ENCODE results near the gene ELMOD3. TPM values are rescaled to one million over a fixed set of nuclear protein-coding genes. Genes with fewer than 3 reads are reported as not detected.

ELMOD3 gene
- total RNA-seq, 1 donor from 2014 or later = 21.5 TPM

DNA sequence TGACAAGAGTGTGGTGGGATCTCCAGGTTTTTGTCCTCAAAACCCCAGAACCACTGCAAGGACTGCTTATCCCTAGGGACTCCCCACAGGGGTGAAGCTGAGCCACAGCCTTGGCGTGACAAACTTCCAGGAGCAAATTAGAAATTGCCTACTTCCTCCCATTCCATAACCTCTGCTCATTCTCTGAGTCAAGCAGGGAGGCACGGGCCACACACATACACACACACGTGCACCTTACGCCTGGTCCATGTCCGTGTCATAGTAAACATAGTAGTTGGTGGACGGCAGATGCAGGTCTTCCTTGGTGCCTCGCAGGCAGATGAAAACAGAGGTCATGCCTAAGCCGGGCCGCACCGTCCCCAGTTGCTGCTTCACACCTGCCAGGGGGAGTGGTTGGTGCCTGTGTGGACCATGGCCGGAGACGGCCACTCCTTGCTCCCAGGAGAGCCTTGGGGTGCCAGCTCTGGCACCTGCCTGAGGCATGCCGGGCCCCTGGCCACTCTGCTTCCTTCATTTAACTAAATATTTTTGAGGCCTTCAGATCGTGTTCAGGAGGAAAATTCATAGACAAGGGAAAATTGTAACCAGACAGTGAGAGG lies 10.1 kb upstream of the ELMOD3 start:
- Histone ChIP-seq H3F3A (ENCODE audit: low read depth) (no peaks in the 10 kb centered on the region), H2AFZ (replicated peaks) (no peak overlapping the region), H3K9me3 (ENCODE audit: low read depth) (no peaks in the 10 kb centered on the region), H3K4me1 (no peaks in the 10 kb centered on the region), H3K36me3 (no peaks in the 10 kb centered on the region), H3K4me2 (no peak overlapping the region), H4K20me1 (ENCODE audit: low read depth) (no peaks in the 10 kb centered on the region), H3K9ac (no peak overlapping the region), H3K27me3 (no peaks in the 10 kb centered on the region), H3K4me3 (no peak overlapping the region), H3K79me2 (ENCODE audit: low read depth) (no peaks in the 10 kb centered on the region), H3K27ac (no peak overlapping the region)
- H3K27me3 Mint-ChIP-seq (ENCODE audit: insufficient read depth, low read depth) = no peaks in the 10 kb centered on the region
- peaks cover 9% of the 10 kb centered on the region for H3K36me3 Mint-ChIP-seq
- peak overlapping the region; percentile 29 for H3K27ac Mint-ChIP-seq
- TF ChIP-seq, protein P1, sequence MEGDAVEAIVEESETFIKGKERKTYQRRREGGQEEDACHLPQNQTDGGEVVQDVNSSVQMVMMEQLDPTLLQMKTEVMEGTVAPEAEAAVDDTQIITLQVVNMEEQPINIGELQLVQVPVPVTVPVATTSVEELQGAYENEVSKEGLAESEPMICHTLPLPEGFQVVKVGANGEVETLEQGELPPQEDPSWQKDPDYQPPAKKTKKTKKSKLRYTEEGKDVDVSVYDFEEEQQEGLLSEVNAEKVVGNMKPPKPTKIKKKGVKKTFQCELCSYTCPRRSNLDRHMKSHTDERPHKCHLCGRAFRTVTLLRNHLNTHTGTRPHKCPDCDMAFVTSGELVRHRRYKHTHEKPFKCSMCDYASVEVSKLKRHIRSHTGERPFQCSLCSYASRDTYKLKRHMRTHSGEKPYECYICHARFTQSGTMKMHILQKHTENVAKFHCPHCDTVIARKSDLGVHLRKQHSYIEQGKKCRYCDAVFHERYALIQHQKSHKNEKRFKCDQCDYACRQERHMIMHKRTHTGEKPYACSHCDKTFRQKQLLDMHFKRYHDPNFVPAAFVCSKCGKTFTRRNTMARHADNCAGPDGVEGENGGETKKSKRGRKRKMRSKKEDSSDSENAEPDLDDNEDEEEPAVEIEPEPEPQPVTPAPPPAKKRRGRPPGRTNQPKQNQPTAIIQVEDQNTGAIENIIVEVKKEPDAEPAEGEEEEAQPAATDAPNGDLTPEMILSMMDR (IDR thresholded peaks at IDR 0.05) = no peak
- TF ChIP-seq EZH2phosphoT487 (IDR thresholded peaks at IDR 0.05) = no peak
- TF ChIP-seq EZH2 (IDR thresholded peaks at IDR 0.05) = no peak
- DNase-seq (ENCODE audit: low spot score) = no peak
- peaks cover 3% of the 10 kb centered on the region for H3K4me1 Mint-ChIP-seq
- H3K9me3 Mint-ChIP-seq = no peaks in the 10 kb centered on the region
- H3K4me3 Mint-ChIP-seq = no peak overlapping the region

DNA sequence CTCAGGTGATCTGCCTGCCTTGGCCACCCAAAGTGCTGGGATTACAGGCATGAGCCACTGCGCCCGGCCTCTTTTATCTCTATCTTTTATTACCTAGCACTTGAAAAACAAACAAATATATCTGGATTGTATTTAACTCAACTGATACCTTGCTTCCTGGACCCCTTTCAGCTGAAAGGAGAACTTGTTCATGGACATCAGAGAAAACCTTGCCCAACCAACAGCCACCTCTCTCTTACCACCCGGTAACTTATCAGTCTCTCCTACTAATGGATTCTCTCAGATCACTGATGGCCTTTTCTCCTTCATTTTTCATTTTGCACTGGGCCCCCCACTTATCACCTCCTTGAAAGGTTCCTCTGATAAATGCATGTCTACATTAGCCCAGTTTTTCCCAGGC lies 7.0 kb upstream of the ELMOD3 start:
- TF ChIP-seq, protein P1 (IDR thresholded peaks at IDR 0.05) = no peak
- H2AFZ ChIP-seq (replicated peaks) = no peak overlapping the region
- no peak overlapping the region for H3K4me3 Mint-ChIP-seq
- H3K27me3 Mint-ChIP-seq (ENCODE audit: insufficient read depth, low read depth) = peaks cover 3% of the 10 kb centered on the region
- no peaks in the 10 kb centered on the region for H3K36me3 ChIP-seq
- no peaks in the 10 kb centered on the region for H4K20me1 ChIP-seq (ENCODE audit: low read depth)
- no peaks in the 10 kb centered on the region for H3K9me3 ChIP-seq (ENCODE audit: low read depth)
- no peaks in the 10 kb centered on the region for H3K4me1 ChIP-seq
- peaks cover 20% of the 10 kb centered on the region for H3K36me3 Mint-ChIP-seq
- no peak for DNase-seq (ENCODE audit: low spot score)
- no peaks in the 10 kb centered on the region for H3K27me3 ChIP-seq
- no peaks in the 10 kb centered on the region for H3K79me2 ChIP-seq (ENCODE audit: low read depth)
- no peak overlapping the region for H3K27ac ChIP-seq
- H3K9ac ChIP-seq = no peak overlapping the region
- no peak overlapping the region for H3K4me3 ChIP-seq
- H3K4me1 Mint-ChIP-seq = no peaks in the 10 kb centered on the region
- H3K4me2 ChIP-seq = no peak overlapping the region
- no peaks in the 10 kb centered on the region for H3K9me3 Mint-ChIP-seq
- H3K27ac Mint-ChIP-seq = peak overlapping the region; percentile 29
- H3F3A ChIP-seq (ENCODE audit: low read depth) = no peaks in the 10 kb centered on the region

DNA sequence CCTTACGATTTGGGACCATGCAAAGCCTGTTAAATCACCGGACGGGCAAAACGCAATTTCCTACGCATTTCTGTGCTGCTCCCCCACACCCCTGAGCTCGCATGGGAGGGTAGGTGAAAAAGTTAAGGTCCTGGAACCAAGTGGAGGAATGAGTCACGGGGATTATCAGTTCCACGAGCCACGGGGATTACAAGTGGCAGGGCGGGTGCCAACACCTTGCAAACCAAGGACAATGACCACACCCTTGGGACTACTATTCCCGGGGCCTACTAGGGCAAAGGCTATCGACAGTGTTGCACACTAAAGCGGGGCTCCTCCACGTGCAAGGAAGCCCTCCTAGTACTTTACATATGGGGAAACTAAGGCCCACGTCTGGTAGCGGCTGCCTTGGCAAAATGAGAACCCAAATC lies 688 bp upstream of the ELMOD3 start:
- no peaks in the 10 kb centered on the region for H3F3A ChIP-seq (ENCODE audit: low read depth)
- Mint-ChIP-seq H3K9me3 (no peaks in the 10 kb centered on the region), H3K36me3 (peaks cover 24% of the 10 kb centered on the region), H3K27me3 (ENCODE audit: insufficient read depth, low read depth) (peaks cover 3% of the 10 kb centered on the region), H3K4me1 (peaks cover 20% of the 10 kb centered on the region), H3K27ac (peak overlapping the region; percentile 97), H3K4me3 (peak overlapping the region; percentile 100)
- peaks cover 3% of the 10 kb centered on the region for H3K4me1 ChIP-seq
- H3K27me3 ChIP-seq = no peaks in the 10 kb centered on the region
- H3K4me2 ChIP-seq = peak overlapping the region; percentile 76
- H3K4me3 ChIP-seq = peak overlapping the region; percentile 62
- no peaks in the 10 kb centered on the region for H3K9me3 ChIP-seq (ENCODE audit: low read depth)
- no peaks in the 10 kb centered on the region for H3K36me3 ChIP-seq
- H2AFZ ChIP-seq (replicated peaks) = peak overlapping the region; percentile 86
- peak; percentile 12 for DNase-seq (ENCODE audit: low spot score)
- no peak overlapping the region for H3K27ac ChIP-seq
- no peak for TF ChIP-seq EZH2phosphoT487 (IDR thresholded peaks at IDR 0.05)
- TF ChIP-seq EZH2 (IDR thresholded peaks at IDR 0.05) = peak; percentile 5
- TF ChIP-seq, protein P1 (IDR thresholded peaks at IDR 0.05) = no peak
- H3K79me2 ChIP-seq (ENCODE audit: low read depth) = peaks cover 9% of the 10 kb centered on the region
- H3K9ac ChIP-seq = no peak overlapping the region
- no peaks in the 10 kb centered on the region for H4K20me1 ChIP-seq (ENCODE audit: low read depth)
